Stimulated activated CD8-positive, alpha-beta memory T cell treated with anti-CD3 and anti-CD28 coated beads, Interleukin-7, amount 100 ng/mL, for 1 hour (primary cell): ENCODE results near the gene SLC16A8.

Experiments
- DNase-seq, 2 donors: peaks; one replicate each; pipeline ENCODE4 v3.0.0-alpha.2; 2020; ENCODE audit warnings: low read depth in 2 of 2

Gene SLC16A8

DNA sequence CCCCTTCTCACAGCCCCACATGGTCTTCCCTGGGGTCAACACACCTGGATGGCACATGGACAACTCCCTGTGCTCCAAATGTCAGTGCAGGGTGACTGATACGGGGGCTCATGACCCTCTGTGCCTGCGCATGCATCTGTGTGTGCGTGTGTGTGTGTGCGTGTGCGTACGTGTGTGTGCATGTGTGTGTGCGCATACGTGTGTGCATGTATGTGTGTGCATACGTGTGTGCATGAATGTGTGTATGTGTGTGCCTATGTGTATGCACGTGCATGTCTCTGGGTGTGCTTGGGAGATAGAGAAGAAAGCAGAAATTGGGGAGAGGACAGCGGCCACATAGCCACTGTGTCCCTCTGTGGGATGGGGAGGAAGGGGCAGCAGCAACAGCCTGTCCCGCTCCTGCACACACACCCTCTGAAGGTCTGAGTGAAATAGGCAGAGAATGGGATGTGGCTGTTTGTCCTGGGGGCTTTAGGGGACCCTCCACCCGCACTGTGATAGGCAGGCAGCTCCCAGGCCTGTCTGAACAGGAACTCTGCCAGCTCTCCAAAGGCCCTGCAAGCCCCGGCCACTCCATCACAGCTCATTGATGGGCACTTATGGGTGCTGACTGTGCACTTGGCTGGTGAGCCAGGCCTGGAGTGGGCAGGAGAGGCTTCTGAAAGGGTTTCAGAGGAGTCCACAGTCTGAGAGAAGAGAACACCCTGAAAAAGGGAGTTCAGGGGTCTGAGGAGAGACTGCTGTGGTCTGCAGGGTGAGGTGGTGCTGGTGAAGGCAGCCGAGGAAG is 55.4 kb downstream of the SLC16A8 start:
- DNase-seq, result no peak
